HUES6 (cell line): ENCODE data around the gene CABP2.

ENCODE experiments used
- H3K27ac ChIP-seq: 2 replicates; pipeline ENCODE4 v1.7.0; 2013; ENCODE audit warnings: low read depth, mild to moderate bottlenecking, low read length, inconsistent platforms
- H3K27me3 ChIP-seq: 2 replicates; pipeline ENCODE4 v1.6.1; 2013; ENCODE audit warnings: low read length; ENCODE audit not compliant: control insufficient read depth, insufficient read depth
- H3K36me3 ChIP-seq: 2 replicates; pipeline ENCODE4 v1.6.1; 2013; ENCODE audit warnings: low read length; ENCODE audit not compliant: control insufficient read depth, insufficient read depth
- H3K4me1 ChIP-seq: 2 replicates; pipeline ENCODE4 v1.6.1; 2013; ENCODE audit warnings: low read length; ENCODE audit not compliant: control insufficient read depth, insufficient read depth
- H3K4me3 ChIP-seq: 2 replicates; pipeline ENCODE4 v1.5.1; 2013; ENCODE audit warnings: low read depth, low read length
- H3K9ac ChIP-seq: one replicate; pipeline ENCODE4 v1.6.1; 2013; ENCODE audit warnings: mild to moderate bottlenecking, low read length
- H3K9me3 ChIP-seq: 2 replicates; pipeline ENCODE4 v1.6.1; 2013; ENCODE audit warnings: low read depth, low read length; ENCODE audit not compliant: control insufficient read depth, insufficient read depth

CABP2 gene

GRCh38 chr11:67500831-67501715 is 22.2 kb downstream of the CABP2 start:
- peaks cover 8% of the 10 kb centered on the region for H3K27me3 ChIP-seq
- H3K4me3 ChIP-seq = no peak overlapping the region
- peaks cover 13% of the 10 kb centered on the region for H3K4me1 ChIP-seq
- H3K9ac ChIP-seq = no peak overlapping the region
- peaks cover 42% of the 10 kb centered on the region for H3K36me3 ChIP-seq
- H3K27ac ChIP-seq = no peak overlapping the region
- H3K9me3 ChIP-seq = no peaks in the 10 kb centered on the region

GRCh38 chr11:67500484-67500821 is 22.8 kb downstream of the CABP2 start:
- Histone ChIP-seq H3K9me3 (no peaks in the 10 kb centered on the region), H3K9ac (no peak overlapping the region), H3K36me3 (peaks cover 48% of the 10 kb centered on the region), H3K4me1 (peaks cover 7% of the 10 kb centered on the region), H3K4me3 (no peak overlapping the region), H3K27me3 (peaks cover 8% of the 10 kb centered on the region), H3K27ac (no peak overlapping the region)

GRCh38 chr11:67499808-67500483 is 23.3 kb downstream of the CABP2 start:
- peaks cover 5% of the 10 kb centered on the region for H3K4me1 ChIP-seq
- H3K27me3 ChIP-seq = peaks cover 8% of the 10 kb centered on the region
- no peak overlapping the region for H3K9ac ChIP-seq
- H3K9me3 ChIP-seq = no peaks in the 10 kb centered on the region
- H3K36me3 ChIP-seq = peaks cover 51% of the 10 kb centered on the region
- no peak overlapping the region for H3K4me3 ChIP-seq
- H3K27ac ChIP-seq = no peak overlapping the region

- Histone ChIP-seq H3K4me1 (peaks cover 2% of the 10 kb centered on the region; the same call in 1 of the 2 replicates), H3K27me3 (peaks cover 4% of the 10 kb centered on the region), H3K4me3 (no peak overlapping the region), H3K9ac (no peak overlapping the region), H3K27ac (no peak overlapping the region), H3K36me3 (peaks cover 59% of the 10 kb centered on the region), H3K9me3 (no peaks in the 10 kb centered on the region)
Observed at GRCh38 chr11:67498544-67498972, 24.7 kb downstream of the CABP2 start.

- H3K27ac ChIP-seq = no peak overlapping the region
- no peak overlapping the region for H3K9ac ChIP-seq
- no peaks in the 10 kb centered on the region for H3K9me3 ChIP-seq
- no peaks in the 10 kb centered on the region for H3K4me1 ChIP-seq
- no peak overlapping the region for H3K4me3 ChIP-seq
- no peaks in the 10 kb centered on the region for H3K27me3 ChIP-seq
- H3K36me3 ChIP-seq = peaks cover 63% of the 10 kb centered on the region
Observed at GRCh38 chr11:67497656-67498291, 25.5 kb downstream of the CABP2 start.

- H3K27me3 ChIP-seq = no peaks in the 10 kb centered on the region
- peaks cover 73% of the 10 kb centered on the region for H3K36me3 ChIP-seq
- H3K9ac ChIP-seq = no peak overlapping the region
- no peak overlapping the region for H3K27ac ChIP-seq
- no peak overlapping the region for H3K4me3 ChIP-seq
- H3K4me1 ChIP-seq = no peaks in the 10 kb centered on the region
- no peaks in the 10 kb centered on the region for H3K9me3 ChIP-seq
Observed at GRCh38 chr11:67496113-67496512, 27.1 kb downstream of the CABP2 start.

- no peak overlapping the region for H3K9ac ChIP-seq
Observed at GRCh38 chr11:67495234-67496005, 27.8 kb downstream of the CABP2 start.

GRCh38 chr11:67494371-67495233 is 28.6 kb downstream of the CABP2 start:
- Histone ChIP-seq H3K9ac (no peak overlapping the region), H3K9me3 (no peaks in the 10 kb centered on the region), H3K27me3 (no peaks in the 10 kb centered on the region), H3K36me3 (peaks cover 79% of the 10 kb centered on the region), H3K4me1 (no peaks in the 10 kb centered on the region), H3K27ac (no peak overlapping the region), H3K4me3 (no peak overlapping the region)

More at GRCh38 chr11:67495234-67496005, 27.8 kb downstream of the CABP2 start:
- Histone ChIP-seq H3K9me3 (no peaks in the 10 kb centered on the region), H3K27ac (no peak overlapping the region), H3K4me1 (no peaks in the 10 kb centered on the region), H3K4me3 (no peak overlapping the region), H3K27me3 (no peaks in the 10 kb centered on the region), H3K36me3 (peaks cover 73% of the 10 kb centered on the region)

- Histone ChIP-seq H3K27me3 (no peaks in the 10 kb centered on the region), H3K27ac (no peak overlapping the region), H3K4me1 (no peaks in the 10 kb centered on the region), H3K9ac (no peak overlapping the region), H3K4me3 (no peak overlapping the region), H3K36me3 (peaks cover 81% of the 10 kb centered on the region), H3K9me3 (no peaks in the 10 kb centered on the region)
Observed at GRCh38 chr11:67493548-67494370, 29.5 kb downstream of the CABP2 start.
